Activated CD8-positive, alpha-beta memory T cell treated with anti-CD3 and anti-CD28 coated beads for 4 hours (primary cell): ENCODE results near the gene UBE3D.

Source experiments
- DNase-seq, 2 donors: peaks; one replicate each; pipeline ENCODE4 v3.0.0-alpha.2; 2020; ENCODE audit warnings: low read depth in 2 of 2

The UBE3D gene

GRCh38 chr6:83065511-83066192, at the start of gene UBE3D:
Gene UBE3D (minus strand): TSS chr6:83065841. CDS start chr6:83065718, 123 bp downstream.
- peak; percentile 80 to 82 for DNase-seq

DNA sequence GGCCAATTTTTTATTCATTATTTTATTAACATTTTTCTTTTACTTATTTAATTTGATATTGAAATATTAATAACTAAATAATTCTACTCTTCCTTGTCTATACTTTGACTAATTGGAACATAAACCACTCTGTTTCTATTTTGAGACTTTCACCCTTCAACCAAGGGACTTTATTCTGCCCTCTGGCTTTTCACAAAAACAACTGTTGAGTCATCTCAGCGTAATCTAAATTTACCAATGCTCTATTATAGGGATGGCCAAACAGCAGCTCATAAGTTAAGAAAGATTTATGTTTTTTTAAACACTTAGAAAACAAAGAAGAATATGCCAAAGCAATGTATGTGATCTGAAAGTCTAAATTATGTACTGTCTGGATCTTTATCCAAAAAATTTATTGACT, 48.5 kb upstream of the UBE3D start:
- DNase-seq, result no peak

DNA sequence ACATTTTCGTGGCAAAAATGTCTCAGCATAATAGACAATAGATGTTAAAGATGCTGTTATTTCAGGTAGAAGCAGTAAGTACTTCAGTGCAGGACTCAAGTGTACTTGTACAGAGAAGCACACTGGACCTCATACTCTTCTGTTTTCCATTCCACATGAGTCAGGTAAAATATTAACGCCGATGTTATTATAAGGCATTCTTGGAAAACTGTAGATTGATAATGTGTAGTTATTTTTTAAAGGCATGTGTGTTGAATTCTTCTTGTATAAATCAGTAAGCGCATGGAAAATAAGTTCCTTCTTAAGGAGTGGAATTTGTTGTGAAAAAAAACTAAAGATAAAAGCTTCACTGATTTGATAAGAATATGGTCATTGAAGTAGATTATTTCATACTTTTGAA, 47.6 kb upstream of the UBE3D start:
- DNase-seq, result no peak

DNA sequence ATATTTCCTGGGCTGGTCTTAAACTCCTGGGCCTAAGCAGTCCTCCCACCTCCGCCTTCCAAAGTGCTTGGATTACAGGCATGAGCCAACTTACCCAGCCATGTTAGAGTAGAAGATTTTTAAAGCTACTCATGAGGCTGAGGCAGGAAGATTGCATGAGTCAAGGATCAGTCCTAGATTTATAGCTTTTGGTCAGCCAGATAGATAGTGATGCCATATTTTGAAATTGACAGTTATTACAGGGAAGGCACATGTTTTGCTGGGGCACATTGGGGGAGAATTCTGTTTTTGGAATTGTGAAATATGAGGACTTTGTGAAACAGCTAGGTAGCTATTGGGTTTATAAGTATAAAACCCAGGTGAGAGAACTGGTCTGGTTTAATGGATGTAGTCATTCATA, 42.7 kb upstream of the UBE3D start:
- DNase-seq, result no peak

- DNase-seq, result no peak
Observed at GRCh38 chr6:83098589-83098988, 32.9 kb upstream of the UBE3D start.

DNA sequence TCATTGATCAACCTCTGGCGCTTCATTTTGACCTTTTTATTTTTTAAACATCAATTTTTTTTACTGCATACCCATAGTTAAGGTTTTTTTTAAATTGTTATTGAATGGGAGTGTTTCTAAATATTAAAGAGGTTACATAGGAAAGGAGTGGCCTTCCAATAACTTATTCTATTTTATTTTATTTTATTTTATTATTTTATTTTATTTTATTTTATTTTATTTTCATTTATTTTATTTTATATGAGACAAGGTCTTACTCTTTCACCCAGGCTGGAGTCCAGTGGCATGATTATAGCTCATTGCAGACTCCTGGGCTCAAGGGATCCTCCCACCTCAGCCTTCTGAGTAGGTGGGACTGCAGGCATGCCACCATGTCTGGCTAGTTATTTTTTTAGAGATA, 32.0 kb upstream of the UBE3D start:
- DNase-seq, result no peak

DNA sequence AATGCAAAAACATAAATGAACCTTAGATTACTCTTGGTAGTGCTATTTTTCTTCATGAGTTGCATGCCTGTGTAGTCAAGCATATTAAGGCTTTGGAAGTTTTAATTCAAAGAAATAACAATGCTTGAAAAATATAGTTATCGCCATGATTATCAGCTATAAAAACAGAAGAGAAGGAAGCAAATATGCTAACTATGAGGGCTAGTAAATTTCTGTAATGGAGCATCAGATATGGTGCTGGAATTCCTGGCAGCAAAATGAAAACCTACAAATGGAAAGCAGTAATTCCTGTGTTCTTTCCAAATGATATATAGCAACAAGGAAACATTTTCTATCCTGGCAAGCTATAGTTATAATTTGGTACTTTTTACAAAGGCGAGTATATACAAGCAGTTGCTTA, 31.6 kb upstream of the UBE3D start:
- DNase-seq, result no peak

DNA sequence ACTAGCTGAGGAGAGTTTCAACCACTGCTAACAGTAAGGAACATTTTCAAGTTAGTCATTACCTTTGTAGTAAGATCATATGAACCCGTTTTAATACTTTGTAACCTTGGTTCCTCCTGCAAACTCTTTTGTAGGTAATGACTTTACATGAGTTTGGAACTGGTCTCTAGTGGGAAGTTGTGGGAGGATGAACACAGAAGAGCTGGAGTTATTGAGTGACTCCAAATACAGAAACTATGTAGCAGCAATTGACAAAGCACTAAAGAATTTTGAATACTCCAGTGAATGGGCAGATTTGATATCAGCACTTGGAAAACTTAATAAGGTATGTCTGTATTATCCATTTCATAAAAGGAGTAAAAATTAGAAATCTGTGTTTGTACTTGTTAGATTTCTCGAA, 31.1 kb upstream of the UBE3D start:
- no peak for DNase-seq

DNA sequence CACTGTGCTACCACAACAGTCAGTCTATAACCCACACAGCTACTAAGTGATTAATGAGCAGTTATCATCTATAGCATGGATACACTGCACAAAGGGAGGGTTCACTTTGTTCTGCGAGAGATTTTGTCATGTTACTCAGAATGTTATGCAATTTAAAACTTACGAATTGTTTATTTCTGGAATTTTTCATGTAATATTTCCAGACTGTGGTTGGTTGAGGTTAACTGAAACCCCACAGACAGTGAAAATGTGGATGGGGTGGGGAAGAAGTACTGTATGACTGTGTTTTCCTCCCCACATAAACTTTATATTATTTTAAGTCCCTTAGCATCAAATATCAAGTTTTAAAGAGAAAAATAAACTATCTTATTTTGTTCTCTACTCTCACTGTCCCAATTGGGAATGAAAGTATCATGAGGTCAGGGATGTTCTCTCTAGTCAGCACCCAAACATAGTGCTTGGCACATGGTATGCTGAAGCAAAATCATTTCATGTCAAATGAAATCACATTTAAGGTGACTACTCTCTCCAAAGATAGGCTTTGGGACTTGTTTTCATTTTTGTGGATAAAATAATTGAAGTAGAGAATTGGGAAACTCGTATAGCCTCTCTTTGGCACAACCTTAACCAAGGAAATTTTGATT, 27.2 kb upstream of the UBE3D start:
- no peak for DNase-seq

- DNase-seq, result no peak
Observed at GRCh38 chr6:83086751-83087150, 21.1 kb upstream of the UBE3D start.

GRCh38 chr6:83083476-83083875, 17.8 kb upstream of the UBE3D start:
- no peak for DNase-seq

DNA sequence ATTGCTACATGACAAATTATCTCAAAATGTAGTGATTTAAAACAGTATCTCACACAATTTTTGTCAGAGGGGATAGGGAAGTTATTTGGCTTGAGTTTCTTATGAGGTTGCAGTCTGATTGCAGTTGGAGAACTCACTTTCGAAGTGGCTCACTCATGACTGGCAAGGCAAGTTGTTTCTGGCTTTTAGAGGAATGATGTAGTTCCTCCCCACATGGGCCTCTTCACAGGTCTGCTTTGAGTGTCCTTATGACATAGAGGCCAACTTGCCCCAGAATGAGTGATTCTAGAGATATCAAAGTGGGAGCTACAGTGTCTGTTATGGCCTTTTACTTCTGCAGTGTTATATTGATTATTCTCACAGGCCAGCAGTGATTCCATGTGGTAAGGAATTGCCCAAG, 8.0 kb upstream of the UBE3D start:
- DNase-seq, result no peak

GRCh38 chr6:83072726-83073125, 7.1 kb upstream of the UBE3D start:
- DNase-seq, result no peak

DNA sequence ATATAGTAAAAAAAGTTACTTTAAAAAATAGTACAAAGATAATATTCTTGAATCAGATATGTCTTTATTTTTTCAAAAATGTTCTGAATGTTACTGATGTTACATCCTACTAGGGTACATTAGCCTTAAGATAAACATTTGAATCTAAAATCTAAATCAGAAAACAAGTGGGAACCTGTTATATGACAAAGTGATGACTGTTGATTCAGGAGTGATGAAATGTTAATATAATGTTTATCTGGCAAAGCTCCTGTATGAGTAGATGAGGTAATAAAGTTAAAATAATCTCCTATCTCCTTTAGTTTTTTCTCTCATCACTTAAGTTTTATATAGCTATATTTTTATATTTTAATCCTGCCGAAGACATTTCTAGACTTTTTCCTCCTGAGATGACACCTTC, 6.1 kb upstream of the UBE3D start:
- no peak for DNase-seq

DNA sequence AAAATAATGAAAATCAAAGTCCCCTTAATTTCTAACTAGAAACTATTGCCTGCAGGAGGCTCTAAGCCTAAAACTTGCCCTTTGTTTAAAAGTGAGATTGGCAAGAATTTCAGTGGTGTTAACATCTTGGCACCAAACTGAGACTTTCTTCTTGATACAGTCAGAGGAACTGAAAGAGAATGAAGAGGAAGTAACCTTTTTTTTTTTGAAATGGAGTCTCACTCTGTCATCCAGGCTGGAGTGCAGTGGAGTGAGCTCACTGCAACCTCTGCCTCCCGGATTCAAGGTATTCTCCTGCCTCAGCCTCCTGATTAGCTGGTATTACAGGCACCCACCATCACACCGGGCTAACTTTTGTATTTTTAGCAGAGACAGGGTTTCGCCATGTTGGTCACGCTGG, 5.4 kb upstream of the UBE3D start:
- DNase-seq, result no peak

DNA sequence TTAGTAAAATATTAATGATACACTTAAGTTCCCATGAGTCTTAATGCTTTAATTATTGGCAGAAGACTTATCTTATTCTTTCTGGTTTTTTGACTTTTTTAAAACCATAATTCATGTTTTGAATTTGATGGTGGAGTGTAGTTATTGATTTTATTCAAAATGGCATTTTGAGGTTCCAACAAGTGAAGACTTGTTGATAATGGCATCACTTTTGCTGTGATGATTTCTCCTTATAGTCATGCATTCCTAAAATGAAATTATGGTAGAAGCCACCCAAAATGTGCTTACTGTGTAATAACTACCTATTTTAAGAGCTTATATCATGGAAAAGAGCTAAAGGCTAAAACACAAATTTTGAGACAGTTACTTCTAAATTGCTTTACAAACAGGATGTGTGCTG, 4.0 kb upstream of the UBE3D start:
- DNase-seq, result no peak

DNA sequence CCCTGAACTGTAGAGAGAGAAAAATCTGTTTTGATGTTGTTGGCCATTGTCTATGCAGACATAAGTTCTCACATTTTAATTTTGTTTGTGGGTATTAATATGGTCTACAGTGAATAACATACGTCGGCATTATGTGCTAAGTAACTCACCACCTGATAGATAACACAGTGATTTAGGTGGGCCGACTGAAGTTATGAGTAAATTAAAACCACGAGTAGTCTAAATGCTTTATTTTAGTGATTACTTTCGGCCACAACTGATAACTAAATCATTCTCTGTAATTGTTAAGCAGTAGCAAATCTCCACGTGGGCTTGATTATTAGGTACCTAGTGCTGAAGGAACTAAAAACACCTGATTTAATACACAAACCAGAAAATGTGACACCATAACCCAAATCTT, 3.0 kb upstream of the UBE3D start:
- DNase-seq, result no peak

GRCh38 chr6:83067448-83068439, 2.1 kb upstream of the UBE3D start, which contains the start of gene DOP1A:
Gene DOP1A (plus strand): TSS chr6:83067671. CDS start chr6:83096978, 29,307 bp downstream.
- DNase-seq, result peak; percentile 93

GRCh38 chr6:83062225-83062624, 3.4 kb downstream of the UBE3D start:
- no peak for DNase-seq

GRCh38 chr6:83061190-83061589, 4.5 kb downstream of the UBE3D start:
- no peak for DNase-seq

DNA sequence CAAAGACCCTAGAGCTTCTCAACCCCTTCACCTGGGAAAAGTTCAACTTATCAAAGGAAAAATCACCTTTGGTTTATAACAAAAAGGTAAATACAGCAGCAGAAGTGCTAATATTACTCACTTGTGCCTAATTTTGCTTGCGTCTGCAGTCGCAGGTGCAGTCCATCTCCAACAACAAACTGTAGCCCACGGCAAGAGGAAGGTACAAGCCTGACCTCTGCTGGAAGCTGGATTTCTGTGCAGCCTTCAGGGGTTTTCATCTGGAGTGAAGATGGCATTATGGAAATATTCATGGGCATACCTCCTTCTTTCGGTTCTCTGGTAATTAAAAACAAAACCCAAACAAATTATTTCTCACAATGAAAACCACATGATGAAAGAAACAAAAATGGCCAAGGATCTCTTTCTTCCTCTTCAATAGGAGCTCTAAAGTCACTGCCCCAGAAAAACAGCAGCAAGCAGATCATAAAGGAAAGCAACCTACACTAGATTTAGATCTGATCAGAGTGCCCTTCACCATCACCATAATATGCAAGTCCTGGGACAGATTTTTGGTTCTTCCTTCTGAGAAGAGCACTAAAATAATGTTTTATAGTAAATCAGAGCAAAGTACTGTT, 7.8 kb downstream of the UBE3D start:
- no peak for DNase-seq

- no peak for DNase-seq
Observed at GRCh38 chr6:83055366-83055964, 10.2 kb downstream of the UBE3D start.
